ENCODE results near the gene DNMT3A. TPM values are rescaled to one million over a fixed set of nuclear protein-coding genes. Genes with fewer than 3 reads are reported as not detected.

Gene DNMT3A
- total RNA-seq, 1 donor from 2014 or later = 63.0 TPM

DNA sequence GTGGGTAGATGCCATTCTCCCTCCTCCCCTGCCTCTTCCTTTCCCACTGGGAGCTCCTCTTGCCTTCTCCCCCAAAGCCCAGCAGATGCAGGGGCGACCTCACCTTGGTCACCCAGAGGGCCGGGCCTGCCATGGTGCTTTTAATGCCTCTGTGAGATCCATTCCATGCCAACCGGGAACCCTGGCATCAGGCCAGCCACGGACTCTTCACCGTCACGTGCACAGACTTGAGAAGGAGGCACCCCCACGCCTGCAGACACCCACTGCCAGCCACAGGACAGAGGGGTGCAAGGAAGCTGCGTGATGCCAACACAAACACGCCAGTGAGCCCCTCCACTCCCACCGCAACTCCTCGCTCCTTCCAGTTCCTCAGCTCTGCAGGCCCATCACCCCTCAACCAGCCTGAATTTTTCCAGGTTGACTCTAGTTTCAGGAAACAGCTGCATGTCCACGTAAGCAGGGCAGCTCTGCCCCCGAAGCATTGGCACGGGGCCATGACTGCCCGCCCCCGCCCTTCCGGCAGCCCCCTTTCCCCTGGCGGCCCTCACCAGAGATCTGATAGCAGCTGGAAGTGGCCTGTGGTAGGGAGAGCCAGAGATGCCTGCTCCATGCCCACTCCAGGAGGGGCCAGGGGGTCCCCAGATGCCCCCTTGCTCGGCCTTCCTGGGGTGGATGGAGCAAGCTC lies 50.8 kb downstream of the DNMT3A start:
- intact Hi-C loops (cut with micrococcal nuclease) = no loop called here

GRCh38 chr2:25286723-25287483 lies 54.8 kb downstream of the DNMT3A start:
- intact Hi-C loops (cut with micrococcal nuclease) = loop anchor here (1.0 kb wide), 3 partner anchors 7 to 27 kb away; no protein-coding TSS in a partner anchor

- intact Hi-C loops (cut with micrococcal nuclease) = loop anchor here (1.0 kb wide), 3 partner anchors 8 to 28 kb away; no protein-coding TSS in a partner anchor
Observed at GRCh38 chr2:25286025-25286400, 55.7 kb downstream of the DNMT3A start.

- intact Hi-C loops (cut with micrococcal nuclease) = loop anchor here (1.0 kb wide), 3 partner anchors 8 to 29 kb away; no protein-coding TSS in a partner anchor
Observed at GRCh38 chr2:25285265-25286024, 56.3 kb downstream of the DNMT3A start.

DNA sequence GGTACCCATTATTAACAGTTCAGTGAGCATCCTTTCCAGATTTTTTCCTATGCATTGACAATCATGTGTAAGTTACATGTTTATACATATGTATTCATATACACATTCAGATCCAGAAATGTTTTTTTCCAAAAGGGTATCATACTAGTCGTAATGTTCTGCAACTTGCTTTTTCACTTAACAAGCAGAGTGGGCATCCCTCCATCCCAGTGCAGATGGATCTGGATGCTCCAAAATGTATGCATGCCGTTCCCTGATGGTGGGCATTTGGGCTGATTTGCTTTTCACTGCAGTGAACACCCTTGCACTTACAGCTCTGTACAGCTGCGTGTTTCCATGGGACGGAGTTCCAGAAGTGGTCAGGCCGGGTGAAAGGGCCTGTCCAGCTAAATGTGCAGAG lies 57.0 kb downstream of the DNMT3A start:
- intact Hi-C loops (cut with micrococcal nuclease) = no loop called here

GRCh38 chr2:25283921-25284320 lies 57.8 kb downstream of the DNMT3A start:
- intact Hi-C loops (cut with micrococcal nuclease) = no loop called here

DNA sequence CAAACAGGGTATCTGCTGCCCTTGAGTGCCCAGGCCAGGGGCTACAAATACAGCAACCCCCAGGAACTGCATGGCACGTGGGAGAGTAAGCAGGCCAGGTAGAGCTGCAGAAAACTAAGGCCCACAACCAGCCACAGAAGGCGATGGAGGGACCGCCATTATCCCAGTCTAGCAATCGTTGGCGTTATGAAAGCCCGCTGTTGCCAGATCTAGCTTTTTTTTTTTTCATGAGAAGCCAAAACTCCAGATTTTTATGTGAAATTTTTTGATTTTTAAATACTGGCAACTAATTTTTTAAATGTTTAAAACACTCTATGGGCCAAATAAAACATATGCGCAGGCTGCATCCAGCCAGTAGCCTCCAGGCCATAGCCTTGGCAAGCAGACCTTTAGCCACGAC lies 59.8 kb downstream of the DNMT3A start:
- intact Hi-C loops (cut with micrococcal nuclease) = no loop called here

DNA sequence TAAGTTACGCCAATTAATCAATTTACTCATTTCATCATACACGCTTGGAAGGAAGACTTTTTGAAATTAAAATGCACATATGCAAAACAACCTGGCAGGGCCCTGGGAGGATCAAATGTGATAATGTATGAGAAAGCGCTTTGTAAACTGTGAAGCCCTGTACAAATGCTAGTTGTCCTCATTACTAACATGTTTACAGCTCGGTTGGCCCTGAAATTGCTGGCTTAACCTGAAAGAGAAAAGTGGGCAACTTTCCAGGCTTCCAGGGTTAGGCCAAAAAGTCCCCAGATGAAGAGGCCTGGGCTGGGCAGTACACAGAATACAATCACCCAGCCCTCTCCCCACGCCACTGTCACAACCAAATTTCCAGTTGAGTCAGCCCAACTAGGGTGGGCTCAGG lies 60.2 kb downstream of the DNMT3A start:
- intact Hi-C loops (cut with micrococcal nuclease) = no loop called here

- intact Hi-C loops (cut with micrococcal nuclease) = no loop called here
Observed at GRCh38 chr2:25280051-25280687, 61.6 kb downstream of the DNMT3A start.

- intact Hi-C loops (cut with micrococcal nuclease) = loop anchor here (5.0 to 10.0 kb wide), 2 partner anchors 62 to 286 kb away; no protein-coding TSS in a partner anchor
Observed at GRCh38 chr2:25279091-25279651, 62.6 kb downstream of the DNMT3A start.

DNA sequence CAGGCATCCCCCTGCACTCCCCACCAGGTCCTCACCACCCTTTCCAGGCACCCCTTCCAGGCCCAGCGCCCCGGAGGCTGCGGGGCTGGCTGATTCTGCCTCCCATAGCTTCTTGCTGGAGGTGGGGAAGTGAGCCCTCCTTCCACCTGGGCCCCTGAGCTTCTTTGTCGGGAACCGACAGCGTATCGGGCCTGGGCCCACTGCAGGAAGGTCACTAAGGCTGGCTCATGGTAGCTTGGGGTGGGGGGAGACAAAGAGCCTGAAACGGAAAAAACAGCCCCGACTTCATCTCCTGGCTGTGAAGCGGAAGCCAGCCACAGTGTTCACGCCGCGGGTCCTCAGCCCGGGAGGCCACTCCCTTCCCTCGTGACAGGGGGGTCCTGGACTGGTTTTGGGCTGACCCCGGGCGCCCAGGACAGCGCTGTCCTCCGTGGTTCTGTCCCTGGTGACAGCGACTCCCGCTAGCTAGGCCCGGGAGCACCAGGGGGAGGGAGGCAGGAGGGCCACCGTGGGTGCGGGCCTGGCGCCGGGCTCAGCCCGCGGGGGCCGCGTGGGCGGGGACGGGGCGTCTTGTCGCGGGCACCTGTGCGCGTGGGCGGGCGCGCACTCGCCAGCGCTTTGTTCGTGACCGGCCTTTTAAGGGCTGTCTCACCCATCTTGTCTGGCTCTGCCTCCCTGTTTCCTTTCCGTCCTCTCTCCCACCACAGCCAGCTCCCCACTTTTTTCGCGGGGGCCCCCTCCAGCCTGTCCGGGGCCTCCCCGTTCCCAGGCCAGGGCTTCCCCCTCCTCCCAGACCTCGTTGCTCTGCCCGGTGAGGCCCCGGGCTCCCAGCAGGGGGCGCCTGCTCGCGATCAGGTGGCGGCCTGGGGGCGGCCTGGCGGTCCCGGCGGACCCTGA lies 64.9 kb downstream of the DNMT3A start:
- intact Hi-C loops (cut with micrococcal nuclease) = loop anchor here (1.0 to 10.0 kb wide), 5 partner anchors 9 to 288 kb away; no protein-coding TSS in a partner anchor

GRCh38 chr2:25275575-25275965 lies 66.2 kb downstream of the DNMT3A start:
- intact Hi-C loops (cut with micrococcal nuclease) = loop anchor here (5.0 to 10.0 kb wide), 2 partner anchors 58 to 289 kb away; no protein-coding TSS in a partner anchor

GRCh38 chr2:25274868-25275574 lies 66.7 kb downstream of the DNMT3A start:
- intact Hi-C loops (cut with micrococcal nuclease) = loop anchor here (5.0 to 10.0 kb wide), 2 partner anchors 58 to 290 kb away; no protein-coding TSS in a partner anchor

DNA sequence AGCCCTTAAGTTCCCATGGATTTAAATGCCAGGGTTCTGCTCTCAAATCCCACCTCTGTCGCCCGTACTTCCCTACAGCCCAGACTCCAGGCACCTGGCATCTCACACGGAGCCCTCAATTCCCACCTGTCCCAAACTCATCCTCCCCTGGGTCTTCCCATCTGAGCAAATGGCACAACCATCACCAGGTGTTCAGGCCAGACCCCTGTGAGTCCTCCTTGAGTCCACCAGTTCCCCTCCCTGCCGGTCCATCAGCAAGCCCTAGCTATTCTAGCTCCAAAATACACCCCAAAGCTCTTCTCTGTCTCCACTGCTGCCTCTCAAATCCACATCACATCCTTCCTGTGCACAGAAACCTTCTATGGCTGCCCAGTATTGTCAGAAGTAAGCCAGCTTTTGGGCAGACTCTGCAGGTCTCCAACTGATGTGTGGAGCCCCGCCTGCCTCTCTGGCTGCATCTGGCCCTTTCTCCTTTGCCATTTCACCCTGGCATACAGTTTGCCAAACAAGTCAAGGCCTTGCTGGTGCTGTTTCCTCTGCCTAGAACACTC lies 67.7 kb downstream of the DNMT3A start:
- intact Hi-C loops (cut with micrococcal nuclease) = loop anchor here (10.0 kb wide), 1 partner anchor 291 kb away; no protein-coding TSS in a partner anchor

DNA sequence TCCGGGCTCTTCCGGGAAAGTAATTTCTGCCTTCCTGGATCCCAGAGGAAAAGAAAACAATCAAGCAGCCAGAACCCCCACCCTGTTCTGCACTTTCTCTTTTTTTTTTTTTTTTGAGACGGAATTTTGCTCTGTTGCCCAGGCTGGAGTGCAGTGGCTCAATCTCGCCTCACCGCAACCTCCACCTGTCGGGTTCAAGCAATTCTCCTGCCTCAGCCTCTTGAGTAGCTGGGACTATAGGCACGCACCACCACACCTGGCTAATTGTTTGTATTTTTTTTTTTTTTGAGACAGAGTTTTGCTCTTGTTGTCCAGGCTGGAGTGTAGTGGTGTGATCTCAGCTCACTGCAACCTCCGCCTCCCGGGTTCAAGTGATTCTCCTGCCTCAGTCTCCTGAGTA lies 69.0 kb downstream of the DNMT3A start:
- intact Hi-C loops (cut with micrococcal nuclease) = loop anchor here (10.0 kb wide), 1 partner anchor 292 kb away; no protein-coding TSS in a partner anchor

- intact Hi-C loops (cut with micrococcal nuclease) = loop anchor here (10.0 kb wide), 1 partner anchor 295 kb away; no protein-coding TSS in a partner anchor
Observed at GRCh38 chr2:25270061-25270460, 71.7 kb downstream of the DNMT3A start.

DNA sequence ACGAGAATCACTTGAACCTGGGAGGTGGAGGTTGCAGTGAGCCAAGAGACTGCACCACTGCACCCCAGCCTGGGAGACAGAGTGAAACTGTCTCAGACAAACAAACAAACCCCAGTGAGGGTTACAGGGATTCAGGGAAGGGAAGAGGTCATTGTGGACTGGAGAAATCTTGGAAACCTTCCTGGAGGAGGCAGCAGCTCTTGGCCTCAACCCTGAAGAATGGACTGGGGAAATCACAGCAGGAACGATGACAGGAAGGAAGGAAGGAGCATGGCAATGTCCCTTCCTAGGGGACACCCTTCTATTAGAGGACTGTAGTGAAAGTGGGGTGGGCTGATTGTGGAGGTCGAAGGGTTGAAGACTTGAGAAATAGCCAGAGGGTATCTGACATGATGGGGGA lies 72.5 kb downstream of the DNMT3A start:
- intact Hi-C loops (cut with micrococcal nuclease) = no loop called here

GRCh38 chr2:25268139-25268538 lies 73.6 kb downstream of the DNMT3A start:
- intact Hi-C loops (cut with micrococcal nuclease) = no loop called here

DNA sequence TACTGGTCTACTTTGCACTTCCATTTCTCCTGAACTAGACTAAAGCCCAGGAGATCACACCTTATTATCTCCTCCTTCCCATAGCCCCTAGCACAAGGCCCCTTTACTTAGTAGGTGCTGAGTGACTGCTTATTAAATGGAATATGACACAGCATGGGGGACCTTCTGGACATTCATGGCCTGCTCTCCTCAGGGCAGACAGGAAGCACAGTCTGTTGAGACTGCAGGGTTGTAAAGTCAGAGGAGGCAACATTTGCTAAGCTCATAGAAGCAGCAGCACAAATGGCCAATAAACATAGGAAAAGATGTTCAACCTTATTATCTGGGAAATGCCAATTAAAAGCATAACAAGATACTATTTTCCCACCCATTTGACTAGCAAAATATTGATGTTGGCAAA lies 75.3 kb downstream of the DNMT3A start:
- intact Hi-C loops (cut with micrococcal nuclease) = no loop called here

Data from T-helper 2 cell treated with Interferon-gamma antibody and Interleukin-4, amounts not matched to agents 100 ng/mL and 5 ng/mL, for 36 hours (primary cell).